HUES64 (cell line): ENCODE measurements around the gene PHETA2.
A peak's percentile ranks its signal among the peaks of the same experiment; 100 is the strongest.
"Not testable (repeated sequence)": the region's sequence is repeated elsewhere in the genome, so short reads cannot be mapped to it uniquely, and the experiment has no call there.

ENCODE experiments used
- H3K27ac ChIP-seq: 2 replicates; pipeline ENCODE4 v1.7.0; 2013; ENCODE audit warnings: low read depth, low read length, inconsistent platforms
- H3K27me3 ChIP-seq: 2 replicates; pipeline ENCODE4 v1.6.1; 2013; ENCODE audit warnings: mild to moderate bottlenecking, low read length; ENCODE audit not compliant: insufficient read depth
- H3K36me3 ChIP-seq: 2 replicates; pipeline ENCODE4 v1.6.1; 2013; ENCODE audit warnings: mild to moderate bottlenecking, low read length; ENCODE audit not compliant: insufficient read depth
- H3K4me1 ChIP-seq: 2 replicates; pipeline ENCODE4 v1.6.1; 2013; ENCODE audit warnings: mild to moderate bottlenecking, low read length, moderate library complexity; ENCODE audit not compliant: insufficient read depth
- H3K4me3 ChIP-seq: 2 replicates; pipeline ENCODE4 v1.5.1; 2013; ENCODE audit warnings: mild to moderate bottlenecking, low read length, moderate library complexity
- H3K9ac ChIP-seq: 2 replicates; pipeline ENCODE4 v1.6.1; 2013; ENCODE audit warnings: mild to moderate bottlenecking, low read depth, low read length
- H3K9me3 ChIP-seq: 2 replicates; pipeline ENCODE4 v1.6.1; 2013; ENCODE audit warnings: low read depth, low read length; ENCODE audit not compliant: insufficient read depth
- WGBS: fragments of 150-250, 120-280 bp; methylation state at CpG from one replicate; pipeline ENCODE4 v1.1.7; 2013; ENCODE audit warnings: missing lambda C conversion rate; 5-methylcytosine and 5-hydroxymethylcytosine counted together

Gene PHETA2

DNA sequence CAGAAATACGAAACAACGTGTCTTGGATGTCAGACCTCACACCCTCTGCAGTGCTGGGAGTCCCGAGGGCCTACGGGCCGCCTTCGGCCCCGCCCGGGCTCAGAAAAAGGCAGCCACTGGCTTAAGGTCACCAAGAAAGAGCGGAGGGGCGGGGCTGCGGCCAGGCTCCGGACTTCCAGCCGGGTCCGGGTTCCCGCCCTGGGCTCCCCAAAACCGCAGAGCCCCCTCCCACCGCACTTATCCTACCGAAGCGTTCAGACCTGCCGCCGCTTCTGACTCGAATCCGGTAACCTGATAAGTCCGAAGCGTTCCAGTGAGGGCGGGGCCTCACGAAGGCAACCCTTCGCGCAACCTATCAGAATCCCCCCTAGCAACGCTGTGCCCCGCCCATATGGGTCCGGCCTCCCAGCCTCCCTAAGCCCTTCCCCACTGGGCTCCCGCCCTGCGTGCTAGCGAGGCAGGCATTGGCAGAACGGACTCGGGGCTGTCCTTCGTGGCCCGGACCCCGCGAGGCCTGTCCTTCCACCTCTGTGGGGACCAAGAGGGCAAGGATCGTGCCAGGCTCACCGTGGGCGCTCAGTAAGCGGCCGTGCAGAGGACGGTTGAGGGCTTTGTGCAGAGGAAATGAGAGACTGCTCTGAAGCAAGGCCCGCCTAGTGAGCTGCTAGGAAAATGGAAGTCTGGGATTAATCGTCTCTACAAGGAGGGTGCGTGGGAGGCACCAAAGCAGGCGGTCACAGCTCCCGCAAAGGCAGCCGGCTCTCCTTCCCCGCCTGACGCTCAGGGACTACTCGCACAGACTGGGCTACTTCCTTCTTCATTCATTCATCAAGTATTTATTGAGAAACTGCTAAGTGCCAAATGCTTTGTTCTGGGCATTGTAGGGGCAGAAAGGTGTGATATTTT is 3.3 kb upstream of the PHETA2 start, which contains the start of gene NAGA:
TSS of gene NAGA (minus strand) at position 296 of the 906 bp plus-strand sequence. CDS start 515 bp downstream, outside the sequence.
- H3K4me3 ChIP-seq, result peak within 1 kb of the TSS; percentile 61
- H3K36me3 ChIP-seq, result peaks cover 12% of the 10 kb centered on the region
- peaks cover 21% of the 10 kb centered on the region for H3K4me1 ChIP-seq
- H3K27ac ChIP-seq, result peak within 1 kb of the TSS; percentile 53; the same call in 1 of the 2 replicates
- H3K9ac ChIP-seq, result peak within 1 kb of the TSS; percentile 69
- H3K27me3 ChIP-seq, result peaks cover 17% of the 10 kb centered on the region
- H3K9me3 ChIP-seq, result no peaks in the 10 kb centered on the region
- 3% methylated on average over 56 of the region's 56 CpGs for WGBS

DNA sequence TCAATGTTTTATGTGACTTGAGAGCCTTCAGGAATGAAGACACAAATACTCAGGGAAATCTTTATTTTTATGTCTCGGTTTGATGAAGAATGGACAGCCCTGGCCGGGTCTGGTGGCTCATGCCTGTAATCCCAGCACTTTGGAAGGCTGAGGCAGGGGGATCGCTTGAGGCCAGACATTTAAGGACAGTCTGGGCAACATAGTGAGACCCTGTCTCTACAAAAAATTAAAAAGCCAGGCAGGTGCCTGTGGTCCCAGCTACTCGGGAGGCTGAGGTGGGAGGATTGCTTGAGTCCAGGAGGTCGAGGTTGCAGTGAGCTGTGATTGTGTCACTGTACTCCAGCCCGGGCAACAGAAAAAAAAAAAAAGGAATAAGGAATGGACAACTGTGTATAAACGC is 2.5 kb upstream of the PHETA2 start:
- not testable (repeated sequence) for H3K27ac ChIP-seq, H3K9ac ChIP-seq, H3K9me3 ChIP-seq, H3K4me3 ChIP-seq
- H3K27me3 ChIP-seq, result peaks cover 17% of the 10 kb centered on the region
- 91% methylated on average over 7 of the region's 7 CpGs for WGBS
- H3K4me1 ChIP-seq, result peaks cover 20% of the 10 kb centered on the region
- peaks cover 11% of the 10 kb centered on the region for H3K36me3 ChIP-seq

DNA sequence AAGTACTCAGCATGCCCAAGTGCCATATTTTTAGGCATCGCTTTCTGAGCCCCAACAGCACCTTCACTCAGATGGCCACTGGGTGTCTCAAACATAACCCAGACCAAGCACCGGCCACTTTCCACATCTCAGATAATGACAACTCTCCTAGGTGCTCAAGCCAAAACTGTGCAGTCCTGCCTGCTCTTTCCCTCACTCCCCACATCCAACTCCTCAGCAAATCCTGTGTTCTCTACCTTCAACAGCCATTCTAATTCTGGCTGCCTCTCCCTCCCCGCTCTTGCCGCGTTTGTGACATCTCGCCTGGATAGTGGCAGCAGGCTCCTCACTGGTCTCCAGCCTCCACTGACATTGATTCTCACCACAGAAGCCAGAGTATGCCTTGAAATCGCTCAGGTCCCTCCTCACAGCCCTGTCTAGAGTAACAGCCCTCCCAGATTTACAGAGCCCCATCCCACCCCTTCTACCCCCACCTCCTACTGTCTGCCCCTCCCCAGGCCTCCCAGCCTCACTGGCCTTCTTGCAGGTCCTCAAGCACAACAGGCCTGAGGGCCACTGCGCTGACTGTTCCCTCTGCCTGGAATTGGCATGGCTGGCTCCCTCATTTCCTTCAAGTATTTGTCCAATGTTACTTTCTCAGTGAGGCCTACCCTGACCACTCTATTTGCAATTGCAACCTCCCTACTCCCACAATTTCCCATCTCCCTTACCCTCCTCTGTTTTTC is 1.3 kb upstream of the PHETA2 start:
- Histone ChIP-seq H3K27me3 (peaks cover 17% of the 10 kb centered on the region), H3K9me3 (no peaks in the 10 kb centered on the region), H3K4me3 (no peak overlapping the region), H3K9ac (0 out of 2 replicates have a peak overlapping the region, but pooled peaks have one; percentile 91), H3K4me1 (peaks cover 20% of the 10 kb centered on the region), H3K36me3 (no peaks in the 10 kb centered on the region), H3K27ac (no peak overlapping the region)
- WGBS, result 75% methylated on average over 8 of the region's 8 CpGs

DNA sequence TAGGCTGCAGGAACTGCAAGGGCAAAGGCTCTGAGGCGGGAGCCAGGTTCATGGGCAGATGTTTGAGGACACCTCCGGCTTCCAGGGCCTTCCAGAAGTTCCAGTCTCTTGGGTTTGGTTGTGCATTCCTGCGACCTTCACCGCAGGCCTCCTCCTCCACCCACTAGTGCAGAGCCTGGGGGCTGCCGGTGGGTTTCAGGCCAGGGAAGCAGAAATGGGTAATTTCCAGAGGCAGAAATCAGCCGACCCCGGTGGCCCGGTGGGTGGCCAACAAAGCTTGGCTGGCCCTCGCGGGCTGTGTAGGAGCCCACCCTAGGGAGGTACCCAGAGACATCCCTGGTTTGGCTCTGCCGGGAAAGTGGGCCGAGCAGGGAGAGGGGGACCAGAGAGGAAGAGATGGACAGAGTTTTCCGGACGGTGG is 417 bp upstream of the PHETA2 start:
- H3K4me3 ChIP-seq, result peak overlapping the region; percentile 59
- no peak overlapping the region for H3K27ac ChIP-seq
- 77% methylated on average over 14 of the region's 14 CpGs for WGBS
- peaks cover 4% of the 10 kb centered on the region; the same call in 1 of the 2 replicates for H3K36me3 ChIP-seq
- peak overlapping the region; percentile 91 for H3K9ac ChIP-seq
- peaks cover 17% of the 10 kb centered on the region for H3K27me3 ChIP-seq
- H3K4me1 ChIP-seq, result peaks cover 20% of the 10 kb centered on the region
- H3K9me3 ChIP-seq, result no peaks in the 10 kb centered on the region

DNA sequence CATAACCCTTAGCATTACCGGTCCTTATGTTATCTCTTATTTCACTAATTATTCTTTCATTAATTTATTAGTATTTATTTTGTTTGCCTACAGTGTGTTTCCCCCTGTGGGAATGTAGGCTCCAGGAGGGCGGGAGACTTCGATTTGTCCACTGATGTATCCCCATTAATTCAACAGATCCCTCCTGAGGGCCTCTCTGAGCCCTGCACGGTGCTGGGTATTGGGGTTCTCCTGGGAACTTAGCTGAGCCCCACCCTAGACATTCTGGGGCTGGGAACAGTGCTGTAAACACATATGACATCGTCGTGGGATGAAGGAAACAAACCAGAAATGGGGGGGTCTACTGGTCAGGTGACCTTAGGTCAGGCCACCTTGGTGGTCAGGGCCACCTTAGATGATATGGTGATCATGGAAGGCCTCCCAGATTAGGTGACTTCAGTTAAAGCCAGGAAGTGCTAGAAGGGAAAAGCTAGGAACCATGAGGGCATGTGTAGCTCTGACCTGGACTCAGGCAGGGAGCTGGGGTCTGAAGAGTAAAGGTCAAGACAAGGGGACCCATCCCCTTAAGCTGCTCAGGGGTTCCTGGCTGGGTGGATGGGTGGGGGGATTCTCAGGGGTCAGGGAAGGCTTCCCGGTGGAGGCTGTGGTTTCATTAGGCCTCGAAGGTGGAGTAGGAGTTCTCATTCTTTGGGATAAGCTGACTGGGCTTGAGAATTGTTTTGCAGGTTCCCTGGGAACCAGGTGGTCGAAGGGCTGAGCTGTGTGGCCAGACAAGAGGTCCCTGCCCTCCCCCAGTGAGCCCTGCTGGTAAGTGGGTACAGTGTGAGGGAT is 1.0 kb downstream of the PHETA2 start:
- peaks cover 17% of the 10 kb centered on the region for H3K27me3 ChIP-seq
- H3K9ac ChIP-seq, result peak overlapping the region; percentile 91
- H3K4me3 ChIP-seq, result peak overlapping the region; percentile 59
- H3K36me3 ChIP-seq, result peaks cover 4% of the 10 kb centered on the region; the same call in 1 of the 2 replicates
- H3K9me3 ChIP-seq, result no peaks in the 10 kb centered on the region
- no peak overlapping the region for H3K27ac ChIP-seq
- H3K4me1 ChIP-seq, result peaks cover 15% of the 10 kb centered on the region
- WGBS, result 96% methylated on average over 8 of the region's 9 CpGs

- 94% methylated on average over 20 of the region's 20 CpGs for WGBS
- H3K36me3 ChIP-seq, result peaks cover 8% of the 10 kb centered on the region
- peaks cover 14% of the 10 kb centered on the region for H3K27me3 ChIP-seq
- no peak overlapping the region for H3K27ac ChIP-seq
- H3K9ac ChIP-seq, result no peak overlapping the region
- peaks cover 20% of the 10 kb centered on the region for H3K4me1 ChIP-seq
- H3K9me3 ChIP-seq, result no peaks in the 10 kb centered on the region
- H3K4me3 ChIP-seq, result no peak overlapping the region
Observed at GRCh38 chr22:42076764-42077485, 2.9 kb downstream of the PHETA2 start.

DNA sequence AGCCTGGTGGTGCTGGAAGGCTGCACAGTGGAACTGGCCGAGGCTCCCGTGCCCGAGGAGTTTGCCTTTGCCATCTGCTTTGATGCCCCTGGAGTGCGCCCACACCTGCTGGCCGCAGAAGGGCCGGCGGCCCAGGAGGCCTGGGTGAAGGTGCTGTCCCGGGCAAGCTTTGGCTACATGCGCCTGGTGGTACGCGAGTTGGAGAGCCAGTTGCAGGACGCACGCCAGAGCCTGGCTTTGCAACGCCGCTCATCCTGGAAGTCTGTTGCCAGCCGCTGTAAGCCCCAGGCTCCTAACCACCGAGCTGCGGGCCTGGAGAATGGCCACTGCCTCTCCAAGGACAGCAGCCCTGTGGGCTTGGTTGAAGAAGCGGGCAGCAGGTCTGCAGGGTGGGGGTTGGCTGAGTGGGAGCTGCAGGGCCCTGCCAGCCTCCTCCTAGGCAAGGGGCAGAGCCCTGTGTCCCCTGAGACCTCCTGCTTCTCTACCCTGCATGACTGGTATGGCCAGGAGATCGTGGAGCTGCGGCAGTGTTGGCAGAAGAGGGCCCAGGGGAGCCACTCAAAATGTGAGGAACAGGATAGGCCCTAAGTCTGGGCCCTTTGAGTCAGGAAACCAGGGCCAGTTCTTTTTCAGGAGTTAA is 3.6 kb downstream of the PHETA2 start:
- no peak overlapping the region for H3K9ac ChIP-seq
- peaks cover 20% of the 10 kb centered on the region for H3K4me1 ChIP-seq
- WGBS, result 93% methylated on average over 21 of the region's 21 CpGs
- H3K9me3 ChIP-seq, result no peaks in the 10 kb centered on the region
- H3K4me3 ChIP-seq, result no peak overlapping the region
- peaks cover 12% of the 10 kb centered on the region for H3K36me3 ChIP-seq
- H3K27ac ChIP-seq, result no peak overlapping the region
- H3K27me3 ChIP-seq, result peaks cover 14% of the 10 kb centered on the region

DNA sequence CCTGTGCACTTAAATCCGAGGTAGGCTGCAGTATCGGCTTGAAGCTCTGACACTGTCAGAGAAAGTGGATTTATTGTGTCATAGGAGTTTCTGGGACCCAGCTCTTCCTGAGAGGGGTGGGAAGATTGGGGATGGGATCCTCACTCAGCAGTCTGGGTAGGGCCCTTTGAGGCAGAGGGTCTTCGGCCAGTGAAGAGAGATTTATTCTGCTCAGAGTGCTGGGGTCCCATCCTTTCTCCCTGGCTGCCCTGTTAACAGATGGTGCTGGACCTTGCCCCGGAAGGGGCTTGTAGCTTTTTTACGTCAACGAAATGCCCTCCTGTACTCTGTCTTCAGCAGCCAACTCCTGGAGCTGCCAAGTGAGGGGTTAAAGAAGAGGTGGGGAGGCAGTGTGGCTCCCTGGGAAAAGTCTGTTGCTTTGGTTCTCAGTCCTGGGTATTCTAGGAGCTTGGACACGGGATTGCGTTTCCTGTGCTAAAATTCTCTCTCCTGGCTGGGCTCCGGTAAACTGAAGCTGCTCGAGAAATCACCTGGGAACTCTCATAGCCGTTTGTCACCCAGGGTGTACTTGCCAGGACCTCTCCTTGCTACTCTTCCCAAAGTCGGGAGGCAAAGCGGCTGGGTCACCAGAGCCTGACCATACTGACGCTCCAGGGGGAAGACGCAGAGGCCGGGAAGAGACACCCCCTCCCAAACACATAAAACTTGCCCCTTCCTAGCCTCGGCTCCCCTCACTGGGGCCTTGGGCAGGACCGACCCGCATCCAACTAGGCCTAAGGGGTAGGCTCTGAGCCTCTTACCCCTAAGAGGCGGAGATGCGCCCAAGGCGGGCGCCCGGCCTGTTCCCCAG is 4.6 kb downstream of the PHETA2 start:
- 72% methylated on average over 24 of the region's 24 CpGs for WGBS
- peak overlapping the region; percentile 93 for H3K9ac ChIP-seq
- H3K4me3 ChIP-seq, result peak overlapping the region; percentile 84
- peaks cover 6% of the 10 kb centered on the region for H3K27me3 ChIP-seq
- peaks cover 14% of the 10 kb centered on the region; the same call in 1 of the 2 replicates for H3K4me1 ChIP-seq
- H3K36me3 ChIP-seq, result peaks cover 23% of the 10 kb centered on the region
- H3K27ac ChIP-seq, result peak overlapping the region; percentile 89
- no peaks in the 10 kb centered on the region for H3K9me3 ChIP-seq
